ENCODE results near the gene SPTBN2. TPM values are rescaled to one million over a fixed set of nuclear protein-coding genes. Genes with fewer than 3 reads are reported as not detected.

SPTBN2 gene
- total RNA-seq, 1 experiment from 2014 or later, result 18.5 TPM

DNA sequence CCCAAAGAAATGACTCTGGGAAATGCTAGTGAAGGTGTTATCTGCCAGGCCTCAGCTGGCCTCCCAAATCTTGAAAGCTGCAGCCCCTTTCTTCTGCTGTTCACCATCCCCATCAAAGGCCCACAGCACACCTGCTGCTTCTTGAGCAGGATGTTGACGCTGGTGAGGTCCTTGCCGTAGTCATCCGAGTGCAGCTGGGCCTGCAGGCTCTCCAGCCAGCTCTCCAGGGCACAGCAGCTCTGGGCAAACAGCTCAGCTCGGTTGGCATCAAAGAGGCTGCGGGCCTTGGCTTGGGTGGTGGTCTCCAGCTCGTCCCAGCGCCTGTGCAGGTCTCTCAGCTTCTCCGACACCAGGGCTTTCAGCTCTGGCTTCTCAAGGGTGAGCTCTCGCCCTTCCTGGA lies 32.9 kb downstream of the SPTBN2 start:
- H3K4me3 ChIP-seq (replicated peaks in 1 of 2; ENCODE audit: low read depth in 1 of 2, low read length in 2 of 2), result no peak overlapping the region
- DNase-seq (ENCODE audit: low read depth, low spot score) (no peak), ATAC-seq (no peak)
- peaks cover 2 to 5% of the 10 kb centered on the region in 2 experiments; a peak in 3 of 4 replicates for H3K4me1 ChIP-seq (ENCODE audit: control insufficient read depth in 1 of 2, insufficient read depth in 2 of 2, low read length in 2 of 2)
- no peak overlapping the region for H3K4me2 ChIP-seq (ENCODE audit: low read length)
- ChIA-PET CTCF (interaction anchor here (0.9 to 2.1 kb wide), 5 partner anchors 18 to 314 kb away, joined by 3 to 22 read pairs (median 6); partner anchors contain the start of gene RBM4B), RAD21 (ENCODE audit: low non-redundant PET in 1 of 2, low total read pairs in 2 of 2, uncharacterized antibody in 2 of 2, unreplicated experiment in 2 of 2) (no interaction called here), POLR2A (no interaction called here)
- H2AFZ ChIP-seq (ENCODE audit: low read depth, low read length, poor library complexity, severe bottlenecking), result no peak overlapping the region
- TF ChIP-seq, protein P1, sequence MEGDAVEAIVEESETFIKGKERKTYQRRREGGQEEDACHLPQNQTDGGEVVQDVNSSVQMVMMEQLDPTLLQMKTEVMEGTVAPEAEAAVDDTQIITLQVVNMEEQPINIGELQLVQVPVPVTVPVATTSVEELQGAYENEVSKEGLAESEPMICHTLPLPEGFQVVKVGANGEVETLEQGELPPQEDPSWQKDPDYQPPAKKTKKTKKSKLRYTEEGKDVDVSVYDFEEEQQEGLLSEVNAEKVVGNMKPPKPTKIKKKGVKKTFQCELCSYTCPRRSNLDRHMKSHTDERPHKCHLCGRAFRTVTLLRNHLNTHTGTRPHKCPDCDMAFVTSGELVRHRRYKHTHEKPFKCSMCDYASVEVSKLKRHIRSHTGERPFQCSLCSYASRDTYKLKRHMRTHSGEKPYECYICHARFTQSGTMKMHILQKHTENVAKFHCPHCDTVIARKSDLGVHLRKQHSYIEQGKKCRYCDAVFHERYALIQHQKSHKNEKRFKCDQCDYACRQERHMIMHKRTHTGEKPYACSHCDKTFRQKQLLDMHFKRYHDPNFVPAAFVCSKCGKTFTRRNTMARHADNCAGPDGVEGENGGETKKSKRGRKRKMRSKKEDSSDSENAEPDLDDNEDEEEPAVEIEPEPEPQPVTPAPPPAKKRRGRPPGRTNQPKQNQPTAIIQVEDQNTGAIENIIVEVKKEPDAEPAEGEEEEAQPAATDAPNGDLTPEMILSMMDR (IDR thresholded peaks at IDR 0.05 in 2 of 3, conservative IDR thresholded peaks at IDR 0.05 in 1 of 3; ENCODE audit: borderline replicate concordance in 1 of 3, insufficient read depth in 1 of 3, low read depth in 2 of 3, low read length in 2 of 3), result no peak
- no peak for TF ChIP-seq CEBPB (IDR thresholded peaks at IDR 0.05; ENCODE audit: low read depth)
- TF ChIP-seq ELF1 (IDR thresholded peaks at IDR 0.05; ENCODE audit: borderline replicate concordance, low read depth), result no peak
- TF ChIP-seq, protein P2, sequence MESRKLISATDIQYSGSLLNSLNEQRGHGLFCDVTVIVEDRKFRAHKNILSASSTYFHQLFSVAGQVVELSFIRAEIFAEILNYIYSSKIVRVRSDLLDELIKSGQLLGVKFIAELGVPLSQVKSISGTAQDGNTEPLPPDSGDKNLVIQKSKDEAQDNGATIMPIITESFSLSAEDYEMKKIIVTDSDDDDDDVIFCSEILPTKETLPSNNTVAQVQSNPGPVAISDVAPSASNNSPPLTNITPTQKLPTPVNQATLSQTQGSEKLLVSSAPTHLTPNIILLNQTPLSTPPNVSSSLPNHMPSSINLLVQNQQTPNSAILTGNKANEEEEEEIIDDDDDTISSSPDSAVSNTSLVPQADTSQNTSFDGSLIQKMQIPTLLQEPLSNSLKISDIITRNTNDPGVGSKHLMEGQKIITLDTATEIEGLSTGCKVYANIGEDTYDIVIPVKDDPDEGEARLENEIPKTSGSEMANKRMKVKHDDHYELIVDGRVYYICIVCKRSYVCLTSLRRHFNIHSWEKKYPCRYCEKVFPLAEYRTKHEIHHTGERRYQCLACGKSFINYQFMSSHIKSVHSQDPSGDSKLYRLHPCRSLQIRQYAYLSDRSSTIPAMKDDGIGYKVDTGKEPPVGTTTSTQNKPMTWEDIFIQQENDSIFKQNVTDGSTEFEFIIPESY (IDR thresholded peaks at IDR 0.05; ENCODE audit: extremely low read depth, insufficient replicate concordance, low read length), result no peak
- H3K27ac ChIP-seq (ENCODE audit: low read depth, low read length), result no peak overlapping the region
- no peaks in the 10 kb centered on the region for H3K9me3 ChIP-seq (ENCODE audit: control insufficient read depth in 1 of 2, insufficient read depth in 1 of 2, low read depth in 1 of 2, low read length in 2 of 2)
- H3K9me2 ChIP-seq (ENCODE audit: insufficient read depth), result no peaks in the 10 kb centered on the region
- intact Hi-C loops (cut with micrococcal nuclease), result no loop called here
- no peaks in the 10 kb centered on the region for H3K36me3 ChIP-seq (ENCODE audit: control insufficient read depth in 1 of 2, insufficient read depth in 2 of 2, low read length in 2 of 2)
- BruUV-seq (replicated peaks), result no TSS peak
- H3K9ac ChIP-seq (ENCODE audit: low read length), result no peak overlapping the region
- H3K79me2 ChIP-seq (ENCODE audit: insufficient read depth, low read length), result no peaks in the 10 kb centered on the region
- no peaks in the 10 kb centered on the region for H4K20me1 ChIP-seq (ENCODE audit: insufficient read depth)
- no peaks in the 10 kb centered on the region for H3K27me3 ChIP-seq (ENCODE audit: insufficient read depth, low read length)

All from HCT116 (cell line).